Bronchial epithelial cell (primary cell): ENCODE measurements around the gene OR7G2. TPM values are rescaled to one million over a fixed set of nuclear protein-coding genes. Genes with fewer than 3 reads are reported as not detected.
A peak's percentile ranks its signal among the peaks of the same experiment; 100 is the strongest.
"Not testable (repeated sequence)": the region's sequence is repeated elsewhere in the genome, so short reads cannot be mapped to it uniquely, and the experiment has no call there.

Source experiments
- DNase-seq: peaks from one replicate; pipeline ENCODE4 v3.0.0-alpha.2; 2010; ENCODE audit warnings: low read depth
- FAIRE-seq: peaks from 2 replicates; lab custom pipeline; 2011; peaks lifted over from hg19 to GRCh38; lab: Jason Lieb, UNC
- H3K27me3 ChIP-seq: 2 replicates; pipeline ENCODE4 v1.5.1; 2011; ENCODE audit warnings: low read length; ENCODE audit not compliant: control insufficient read depth, insufficient read depth
- H3K36me3 ChIP-seq: 2 replicates; pipeline ENCODE4 v1.5.1; 2011; ENCODE audit warnings: low read length; ENCODE audit not compliant: control insufficient read depth, insufficient read depth
- H3K4me3 ChIP-seq: 2 replicates; pipeline ENCODE4 v1.5.1; 2011; ENCODE audit warnings: mild to moderate bottlenecking, low read depth, low read length, control low read depth
- CTCF ChIP-seq: IDR thresholded peaks from 2 replicates; pipeline ENCODE4 v1.5.1; 2011; ENCODE audit warnings: mild to moderate bottlenecking, moderate library complexity, low read length, control low read depth, inconsistent platforms; ENCODE audit not compliant: insufficient read depth, severe bottlenecking
- total RNA-seq: library from RNA; depleted of rRNA; stranded (reverse); fragments of >200 nt; gene quantifications from 2 replicates; pipeline ENCODE4 v1.2.1, GENCODE V29; 2014

OR7G2 gene
- total RNA-seq, 1 donor from 2014 or later = not detected

DNA sequence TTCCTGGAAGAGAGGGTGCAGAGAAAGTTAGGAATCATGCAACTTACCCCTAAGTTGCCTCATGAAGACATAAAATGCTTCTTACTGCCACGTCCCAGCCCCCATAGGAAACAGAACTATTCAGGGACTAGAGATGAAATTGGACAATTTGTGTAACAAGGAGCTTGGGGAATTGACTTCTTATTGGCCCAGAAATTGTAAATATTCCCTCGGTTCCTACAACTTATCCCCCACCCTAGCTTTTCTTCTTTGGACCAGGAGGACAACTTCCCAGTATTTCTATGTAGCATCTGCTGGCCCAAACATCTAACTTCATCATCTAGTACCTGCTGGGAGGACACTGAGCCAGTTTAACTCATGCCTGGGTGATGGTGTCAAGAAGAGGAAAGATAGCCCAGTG lies 20.5 kb downstream of the OR7G2 start, which contains the start of gene OR1M1:
OR1M1 (plus strand) TSS at position 301 of the 400 bp plus-strand sequence. CDS start 6,184 bp downstream, outside the sequence.
- TF ChIP-seq CTCF = no peak
- Histone ChIP-seq H3K27me3 (no peaks in the 10 kb centered on the region), H3K4me3 (no peak within 1 kb of the TSS), H3K36me3 (no peaks in the 10 kb centered on the region)
- no peak for FAIRE-seq
- no peak for DNase-seq

GRCh38 chr19:9078651-9079050 lies 28.6 kb downstream of the OR7G2 start:
- no peaks in the 10 kb centered on the region for H3K36me3 ChIP-seq
- H3K27me3 ChIP-seq = no peaks in the 10 kb centered on the region
- TF ChIP-seq CTCF = no peak
- FAIRE-seq = no peak
- no peak overlapping the region for H3K4me3 ChIP-seq
- no peak for DNase-seq

DNA sequence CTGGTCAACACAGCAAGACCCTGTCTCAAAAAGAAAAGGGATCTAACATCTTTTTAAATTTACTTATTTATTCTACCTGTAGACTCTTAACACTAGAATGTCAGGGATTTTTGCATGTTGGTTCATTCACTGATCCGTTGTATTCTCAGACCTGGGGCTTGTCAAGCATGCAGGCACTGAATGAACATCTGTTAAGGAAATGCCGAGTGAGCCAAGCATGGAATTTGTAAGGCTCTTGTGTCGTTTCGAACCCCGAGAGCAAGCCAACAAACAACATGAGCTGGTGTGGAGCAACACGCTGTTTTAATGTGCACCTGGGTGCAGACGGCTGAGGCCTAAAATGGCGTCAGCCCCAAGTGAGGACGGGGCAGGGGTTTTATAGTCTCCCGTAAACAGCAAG lies 30.4 kb downstream of the OR7G2 start:
- no peak for TF ChIP-seq CTCF
- DNase-seq = no peak
- no peaks in the 10 kb centered on the region for H3K27me3 ChIP-seq
- no peaks in the 10 kb centered on the region for H3K36me3 ChIP-seq
- FAIRE-seq = no peak
- no peak overlapping the region for H3K4me3 ChIP-seq

DNA sequence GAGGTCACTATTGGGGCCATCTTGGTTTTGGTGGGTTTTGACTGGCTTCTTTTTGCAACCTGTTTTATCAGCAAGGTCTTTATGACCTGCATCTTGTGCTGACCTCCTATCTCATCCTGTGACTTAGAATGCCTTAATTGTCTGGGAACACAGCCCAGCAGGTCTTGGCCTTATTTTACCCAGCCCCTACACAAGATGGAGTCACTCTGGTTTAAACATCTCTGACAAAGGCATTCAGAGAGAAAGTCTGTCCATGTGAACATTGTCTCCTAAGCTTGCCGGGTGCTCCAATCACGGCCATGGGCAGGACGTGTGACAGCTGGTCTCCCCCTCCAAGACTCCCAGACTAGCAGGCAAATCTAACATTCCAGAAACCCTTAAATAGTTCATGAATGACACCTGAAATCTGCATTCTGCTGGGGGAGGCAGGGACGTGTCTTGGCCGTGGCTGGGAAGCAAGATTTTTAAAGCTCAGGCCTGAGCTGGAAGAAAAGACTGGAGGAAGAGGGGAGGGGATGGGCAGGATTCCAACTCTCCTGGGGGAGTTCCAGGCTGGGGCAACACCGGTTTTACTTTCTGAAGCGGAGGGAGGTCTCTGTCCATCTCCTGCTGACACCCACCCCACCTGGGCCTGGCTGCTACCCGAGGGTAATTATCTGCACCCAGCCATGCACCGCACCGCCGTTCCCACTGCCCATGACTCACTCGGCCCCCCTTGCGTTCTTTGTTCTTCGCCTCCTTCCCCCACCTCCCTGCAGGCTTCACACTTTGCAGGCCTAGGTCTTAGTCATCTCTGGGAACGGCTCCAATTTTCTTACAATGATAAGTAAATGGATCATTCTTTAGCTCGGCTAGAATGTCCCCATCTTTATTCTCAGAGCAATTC lies 32.0 kb downstream of the OR7G2 start:
- Histone ChIP-seq H3K4me3 (no peak overlapping the region), H3K36me3 (no peaks in the 10 kb centered on the region), H3K27me3 (no peaks in the 10 kb centered on the region)
- no peak for TF ChIP-seq CTCF
- FAIRE-seq (peak; percentile 23), DNase-seq (peak; percentile 96)

- no peak overlapping the region for H3K4me3 ChIP-seq
- FAIRE-seq (no peak), DNase-seq (no peak)
- TF ChIP-seq CTCF = no peak
- no peaks in the 10 kb centered on the region for H3K36me3 ChIP-seq
- H3K27me3 ChIP-seq = no peaks in the 10 kb centered on the region
Observed at GRCh38 chr19:9073806-9074205, 33.5 kb downstream of the OR7G2 start.

DNA sequence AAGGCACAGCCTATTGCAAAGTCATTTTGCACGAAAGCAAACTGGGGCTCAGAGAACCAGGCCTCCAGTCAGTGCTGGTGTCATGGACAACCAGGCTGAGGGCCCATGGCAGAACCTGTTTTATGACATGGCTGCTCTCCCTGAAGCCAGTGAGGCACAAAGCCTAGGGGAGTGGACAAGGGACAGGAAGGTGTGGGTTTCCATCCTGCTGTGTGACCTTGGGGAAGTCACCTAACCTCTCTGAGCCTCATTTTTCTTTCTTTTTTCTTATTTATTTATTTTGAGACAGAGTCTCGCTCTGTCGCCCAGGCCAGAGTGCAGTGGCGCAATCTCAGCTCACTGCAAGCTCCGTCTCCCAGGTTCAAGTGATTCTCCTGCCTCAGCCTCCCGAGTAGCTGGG lies 35.6 kb downstream of the OR7G2 start:
- FAIRE-seq, H3K27me3 ChIP-seq, H3K4me3 ChIP-seq, DNase-seq, H3K36me3 ChIP-seq: not testable (repeated sequence)
